K562 (cell line): ENCODE results near the gene MAU2. TPM values are rescaled to one million over a fixed set of nuclear protein-coding genes. Genes with fewer than 3 reads are reported as not detected.

Experiments
- DACH1 ChIP-seq: fragments of 450-650 bp; IDR thresholded peaks from 2 replicates; pipeline ENCODE4 v1.6.1; 2018; ENCODE audit not compliant: partially characterized antibody
- RAD21 ChIP-seq, 2 experiments: fragments of 250-450 bp in 1 of 2; fragments of 450-650 bp in 1 of 2; sonication (Bioruptor Pico) in 1 of 2; formaldehyde crosslinking in 1 of 2; IDR thresholded peaks in 1 of 2; conservative IDR thresholded peaks in 1 of 2; 2 replicates each; pipeline versions ENCODE4 v1.4.0 to v1.8.0; 2020 to 2022; ENCODE audit warnings: mild to moderate bottlenecking in 2 of 2, moderate library complexity in 1 of 2
- polyA plus RNA-seq, 8 experiments: library from polyadenylated mRNA; depleted of rRNA in 4 of 8; stranded (reverse) in 5 of 8; unstranded in 3 of 8; fragments of >200 nt; fragmentation: Nextera tagmentation in 2 of 8; fragmentation: Illumina TruSeq in 1 of 8; extraction: Ambion mirVana in 2 of 8; extraction: Trizol in 1 of 8; gene quantifications; 2 replicates each; pipeline versions ENCODE4 v1.2.1 to v1.2.3, GENCODE V29; 2011 to 2014; ENCODE audit warnings: inconsistent platforms in 1 of 8, missing spikeins in 1 of 8
- total RNA-seq, 7 experiments: library from RNA; depleted of rRNA in 6 of 7; stranded (reverse); fragments of >200 nt in 6 of 7; fragmentation: Illumina TruSeq in 2 of 7; extraction: Trizol in 2 of 7; gene quantifications; 2 replicates each; pipeline versions ENCODE4 v1.2.1 to v1.2.3, GENCODE V29; 2011 to 2021; ENCODE audit warnings: low replicate concordance in 1 of 7
- TF ChIP-seq, protein P1 (sequence below), 2 experiments: fragments of 450-650 bp in 1 of 2; IDR thresholded peaks; 2 replicates each; pipeline ENCODE4 v1.6.1; 2011 to 2017; ENCODE audit warnings: low read depth in 2 of 2, antibody characterized with exemption in 1 of 2, borderline replicate concordance in 1 of 2, low read length in 1 of 2, mild to moderate bottlenecking in 1 of 2, mixed read lengths in 1 of 2; ENCODE audit not compliant: control insufficient read depth in 1 of 2
- TF ChIP-seq, protein P2 (sequence below): fragments of 450-650 bp; conservative IDR thresholded peaks from 2 replicates; pipeline ENCODE4 v1.6.1; 2016; ENCODE audit warnings: missing genetic modification characterization, low read depth, mild to moderate bottlenecking, control low read depth, missing compliant biosample characterization
- TF ChIP-seq, protein P3 (sequence below): fragments of 250-450 bp; sonication (Bioruptor Pico); IDR thresholded peaks from 2 replicates; pipeline ENCODE4 v1.5.0; 2021; ENCODE audit warnings: mild to moderate bottlenecking, borderline replicate concordance

MAU2 gene
- total and polyA plus RNA-seq, 9 of the 15 experiments (the other 6 are each of a cell fraction or from before 2014, with no cell fraction given): 1.2 to 48.1 (median 19.4) TPM

DNA sequence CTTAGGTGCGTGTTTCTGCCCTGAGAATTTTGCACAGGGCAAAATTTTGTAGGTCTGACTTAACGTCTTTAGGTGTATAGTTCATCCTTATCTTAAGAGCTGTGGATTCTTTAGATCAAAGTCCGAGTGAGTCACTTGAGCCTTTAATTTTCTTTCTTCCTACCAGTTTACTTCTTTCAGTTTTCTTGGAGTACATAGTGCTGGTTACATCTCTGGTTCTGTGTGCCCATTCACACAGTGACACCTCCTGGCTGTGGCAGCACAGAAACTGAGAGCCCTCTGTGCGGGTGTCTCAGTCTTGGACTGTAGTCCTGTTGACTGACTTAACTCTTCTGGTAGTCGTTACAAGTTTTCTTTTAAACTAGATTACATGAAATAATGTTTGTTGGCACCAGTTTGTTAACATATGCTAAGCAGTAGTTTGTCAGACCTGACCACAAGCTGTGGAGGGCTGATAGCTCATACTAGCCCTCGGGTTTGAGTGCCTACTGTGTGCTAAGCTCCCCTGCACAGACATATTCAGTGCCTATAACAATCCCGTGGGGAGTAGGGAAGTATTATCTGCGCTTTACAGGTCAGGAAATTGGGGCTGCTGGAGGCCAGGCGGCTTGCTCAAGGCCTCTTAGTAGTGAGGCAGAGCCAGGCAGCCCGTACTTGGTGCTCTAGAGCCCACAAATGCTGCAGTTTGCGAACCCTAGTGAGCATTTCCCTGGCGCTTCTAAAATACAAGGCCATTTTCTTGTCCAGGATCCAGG is 86.4 kb downstream of the MAU2 start (continued):
- TF ChIP-seq, protein P1, sequence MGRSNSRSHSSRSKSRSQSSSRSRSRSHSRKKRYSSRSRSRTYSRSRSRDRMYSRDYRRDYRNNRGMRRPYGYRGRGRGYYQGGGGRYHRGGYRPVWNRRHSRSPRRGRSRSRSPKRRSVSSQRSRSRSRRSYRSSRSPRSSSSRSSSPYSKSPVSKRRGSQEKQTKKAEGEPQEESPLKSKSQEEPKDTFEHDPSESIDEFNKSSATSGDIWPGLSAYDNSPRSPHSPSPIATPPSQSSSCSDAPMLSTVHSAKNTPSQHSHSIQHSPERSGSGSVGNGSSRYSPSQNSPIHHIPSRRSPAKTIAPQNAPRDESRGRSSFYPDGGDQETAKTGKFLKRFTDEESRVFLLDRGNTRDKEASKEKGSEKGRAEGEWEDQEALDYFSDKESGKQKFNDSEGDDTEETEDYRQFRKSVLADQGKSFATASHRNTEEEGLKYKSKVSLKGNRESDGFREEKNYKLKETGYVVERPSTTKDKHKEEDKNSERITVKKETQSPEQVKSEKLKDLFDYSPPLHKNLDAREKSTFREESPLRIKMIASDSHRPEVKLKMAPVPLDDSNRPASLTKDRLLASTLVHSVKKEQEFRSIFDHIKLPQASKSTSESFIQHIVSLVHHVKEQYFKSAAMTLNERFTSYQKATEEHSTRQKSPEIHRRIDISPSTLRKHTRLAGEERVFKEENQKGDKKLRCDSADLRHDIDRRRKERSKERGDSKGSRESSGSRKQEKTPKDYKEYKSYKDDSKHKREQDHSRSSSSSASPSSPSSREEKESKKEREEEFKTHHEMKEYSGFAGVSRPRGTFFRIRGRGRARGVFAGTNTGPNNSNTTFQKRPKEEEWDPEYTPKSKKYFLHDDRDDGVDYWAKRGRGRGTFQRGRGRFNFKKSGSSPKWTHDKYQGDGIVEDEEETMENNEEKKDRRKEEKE (IDR thresholded peaks at IDR 0.05; ENCODE audit: borderline replicate concordance in 1 of 2, control insufficient read depth in 1 of 2, low read depth in 2 of 2, low read length in 1 of 2): 0 out of 4 replicates have a peak, but pooled peaks of 1 of the 2 experiments have one; percentile 38
- TF ChIP-seq, protein P2, sequence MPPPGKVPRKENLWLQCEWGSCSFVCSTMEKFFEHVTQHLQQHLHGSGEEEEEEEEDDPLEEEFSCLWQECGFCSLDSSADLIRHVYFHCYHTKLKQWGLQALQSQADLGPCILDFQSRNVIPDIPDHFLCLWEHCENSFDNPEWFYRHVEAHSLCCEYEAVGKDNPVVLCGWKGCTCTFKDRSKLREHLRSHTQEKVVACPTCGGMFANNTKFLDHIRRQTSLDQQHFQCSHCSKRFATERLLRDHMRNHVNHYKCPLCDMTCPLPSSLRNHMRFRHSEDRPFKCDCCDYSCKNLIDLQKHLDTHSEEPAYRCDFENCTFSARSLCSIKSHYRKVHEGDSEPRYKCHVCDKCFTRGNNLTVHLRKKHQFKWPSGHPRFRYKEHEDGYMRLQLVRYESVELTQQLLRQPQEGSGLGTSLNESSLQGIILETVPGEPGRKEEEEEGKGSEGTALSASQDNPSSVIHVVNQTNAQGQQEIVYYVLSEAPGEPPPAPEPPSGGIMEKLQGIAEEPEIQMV (tag): 0 out of 2 replicates have a peak, but pooled peaks have one; percentile 21
- TF ChIP-seq RAD21 (CRISPR knock-in tag; conservative IDR thresholded peaks at IDR 0.05 in 1 of 2, IDR thresholded peaks at IDR 0.05 in 1 of 2) (peak; percentile 31 to 36), DACH1 (no peak)
- TF ChIP-seq, protein P3, sequence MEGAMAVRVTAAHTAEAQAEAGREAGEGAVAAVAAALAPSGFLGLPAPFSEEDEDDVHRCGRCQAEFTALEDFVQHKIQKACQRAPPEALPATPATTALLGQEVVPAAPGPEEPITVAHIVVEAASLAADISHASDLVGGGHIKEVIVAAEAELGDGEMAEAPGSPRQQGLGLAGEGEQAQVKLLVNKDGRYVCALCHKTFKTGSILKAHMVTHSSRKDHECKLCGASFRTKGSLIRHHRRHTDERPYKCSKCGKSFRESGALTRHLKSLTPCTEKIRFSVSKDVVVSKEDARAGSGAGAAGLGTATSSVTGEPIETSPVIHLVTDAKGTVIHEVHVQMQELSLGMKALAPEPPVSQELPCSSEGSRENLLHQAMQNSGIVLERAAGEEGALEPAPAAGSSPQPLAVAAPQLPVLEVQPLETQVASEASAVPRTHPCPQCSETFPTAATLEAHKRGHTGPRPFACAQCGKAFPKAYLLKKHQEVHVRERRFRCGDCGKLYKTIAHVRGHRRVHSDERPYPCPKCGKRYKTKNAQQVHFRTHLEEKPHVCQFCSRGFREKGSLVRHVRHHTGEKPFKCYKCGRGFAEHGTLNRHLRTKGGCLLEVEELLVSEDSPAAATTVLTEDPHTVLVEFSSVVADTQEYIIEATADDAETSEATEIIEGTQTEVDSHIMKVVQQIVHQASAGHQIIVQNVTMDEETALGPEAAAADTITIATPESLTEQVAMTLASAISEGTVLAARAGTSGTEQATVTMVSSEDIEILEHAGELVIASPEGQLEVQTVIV (CRISPR knock-in tag): no peak
